ENCODE measurements around the gene IGF2BP2. TPM values are rescaled to one million over a fixed set of nuclear protein-coding genes. Genes with fewer than 3 reads are reported as not detected.

IGF2BP2 gene
- total and polyA plus RNA-seq, 9 of the 15 experiments (the other 6 are each of a cell fraction or from before 2014, with no cell fraction given), result 3.2 to 59.6 (median 30.5) TPM

GRCh38 chr3:185813691-185814215 lies 11.1 kb downstream of the IGF2BP2 start (continued):
- TF ChIP-seq, protein P1, sequence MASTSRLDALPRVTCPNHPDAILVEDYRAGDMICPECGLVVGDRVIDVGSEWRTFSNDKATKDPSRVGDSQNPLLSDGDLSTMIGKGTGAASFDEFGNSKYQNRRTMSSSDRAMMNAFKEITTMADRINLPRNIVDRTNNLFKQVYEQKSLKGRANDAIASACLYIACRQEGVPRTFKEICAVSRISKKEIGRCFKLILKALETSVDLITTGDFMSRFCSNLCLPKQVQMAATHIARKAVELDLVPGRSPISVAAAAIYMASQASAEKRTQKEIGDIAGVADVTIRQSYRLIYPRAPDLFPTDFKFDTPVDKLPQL (IDR thresholded peaks at IDR 0.05; ENCODE audit: extremely low read depth, insufficient read length), result no peak
- TF ChIP-seq DNMT1 (IDR thresholded peaks at IDR 0.05) (no peak), FOSL1 (tag; conservative IDR thresholded peaks at IDR 0.05) (no peak), RBBP5 (IDR thresholded peaks at IDR 0.05; ENCODE audit: borderline replicate concordance, insufficient read depth, low read length, poor library complexity, severe bottlenecking) (no peak), ZFP30 (CRISPR knock-in tag; IDR thresholded peaks at IDR 0.05; ENCODE audit: borderline replicate concordance) (no peak), TEAD1 (CRISPR knock-in tag; IDR thresholded peaks at IDR 0.05) (peak in 1 of 2 experiments; percentile 43; a peak in 1 of 4 replicates), PURB (CRISPR knock-in tag; IDR thresholded peaks at IDR 0.05; ENCODE audit: low read depth) (no peak), PHB (CRISPR knock-in tag; IDR thresholded peaks at IDR 0.05) (no peak), ZNF165 (CRISPR knock-in tag; IDR thresholded peaks at IDR 0.05; ENCODE audit: borderline replicate concordance) (no peak), ZNF282 (CRISPR knock-in tag; IDR thresholded peaks at IDR 0.05) (no peak), MCM3 (IDR thresholded peaks at IDR 0.05) (no peak), GATA2 (CRISPR knock-in tag; IDR thresholded peaks at IDR 0.05) (no peak)
- TF ChIP-seq, protein P2, sequence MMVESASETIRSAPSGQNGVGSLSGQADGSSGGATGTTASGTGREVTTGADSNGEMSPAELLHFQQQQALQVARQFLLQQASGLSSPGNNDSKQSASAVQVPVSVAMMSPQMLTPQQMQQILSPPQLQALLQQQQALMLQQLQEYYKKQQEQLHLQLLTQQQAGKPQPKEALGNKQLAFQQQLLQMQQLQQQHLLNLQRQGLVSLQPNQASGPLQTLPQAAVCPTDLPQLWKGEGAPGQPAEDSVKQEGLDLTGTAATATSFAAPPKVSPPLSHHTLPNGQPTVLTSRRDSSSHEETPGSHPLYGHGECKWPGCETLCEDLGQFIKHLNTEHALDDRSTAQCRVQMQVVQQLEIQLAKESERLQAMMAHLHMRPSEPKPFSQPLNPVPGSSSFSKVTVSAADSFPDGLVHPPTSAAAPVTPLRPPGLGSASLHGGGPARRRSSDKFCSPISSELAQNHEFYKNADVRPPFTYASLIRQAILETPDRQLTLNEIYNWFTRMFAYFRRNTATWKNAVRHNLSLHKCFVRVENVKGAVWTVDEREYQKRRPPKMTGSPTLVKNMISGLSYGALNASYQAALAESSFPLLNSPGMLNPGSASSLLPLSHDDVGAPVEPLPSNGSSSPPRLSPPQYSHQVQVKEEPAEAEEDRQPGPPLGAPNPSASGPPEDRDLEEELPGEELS (CRISPR knock-in tag; IDR thresholded peaks at IDR 0.05; ENCODE audit: borderline replicate concordance), result no peak
- TF ChIP-seq, protein P3, sequence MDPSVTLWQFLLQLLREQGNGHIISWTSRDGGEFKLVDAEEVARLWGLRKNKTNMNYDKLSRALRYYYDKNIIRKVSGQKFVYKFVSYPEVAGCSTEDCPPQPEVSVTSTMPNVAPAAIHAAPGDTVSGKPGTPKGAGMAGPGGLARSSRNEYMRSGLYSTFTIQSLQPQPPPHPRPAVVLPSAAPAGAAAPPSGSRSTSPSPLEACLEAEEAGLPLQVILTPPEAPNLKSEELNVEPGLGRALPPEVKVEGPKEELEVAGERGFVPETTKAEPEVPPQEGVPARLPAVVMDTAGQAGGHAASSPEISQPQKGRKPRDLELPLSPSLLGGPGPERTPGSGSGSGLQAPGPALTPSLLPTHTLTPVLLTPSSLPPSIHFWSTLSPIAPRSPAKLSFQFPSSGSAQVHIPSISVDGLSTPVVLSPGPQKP (CRISPR knock-in tag; IDR thresholded peaks at IDR 0.05), result no peak
